AG04450 (cell line): ENCODE results near the gene FUZ. TPM values are rescaled to one million over a fixed set of nuclear protein-coding genes. Genes with fewer than 3 reads are reported as not detected.

Source experiments
- CTCF ChIA-PET: fragments of 300-600, 350-600 bp; formaldehyde crosslinking; extraction: SDS; loops from one replicate; lab custom pipeline; 2022; ENCODE audit warnings: antibody characterized with exemption, inconsistent platforms; lab: Charles Lee
- POLR2A ChIA-PET: fragments of 350-600 bp; formaldehyde crosslinking; extraction: SDS; loops from one replicate; lab custom pipeline; 2021; ENCODE audit warnings: antibody characterized with exemption, inconsistent platforms; lab: Yijun Ruan, JAX
- DNase-seq: peaks from one replicate; pipeline ENCODE4 v3.0.0-alpha.2; 2011; ENCODE audit warnings: low read depth, low spot score
- H3K27ac ChIP-seq: one replicate; pipeline ENCODE4 v1.5.1; 2012; ENCODE audit warnings: low read depth, low read length, control low read depth
- H3K27me3 ChIP-seq: one replicate; pipeline ENCODE4 v1.6.0; 2012; ENCODE audit warnings: low read length; ENCODE audit not compliant: control insufficient read depth, insufficient read depth
- H3K4me3 ChIP-seq: 2 replicates; pipeline ENCODE4 v1.5.1; 2011; ENCODE audit warnings: mild to moderate bottlenecking, low read depth, low read length, control low read depth
- H3K9me3 ChIP-seq: 2 replicates; pipeline ENCODE4 v1.5.1; 2012; ENCODE audit warnings: low read length; ENCODE audit not compliant: control insufficient read depth, insufficient read depth
- polyA plus RNA-seq: library from polyadenylated mRNA; depleted of rRNA; stranded (reverse); fragments of >200 nt; gene quantifications from 2 replicates; pipeline ENCODE4 v1.2.3, GENCODE V29; 2011
- TF ChIP-seq, protein P1 (sequence below): IDR thresholded peaks from 2 replicates; pipeline ENCODE4 v1.5.1; 2011; ENCODE audit warnings: low read depth, low read length, control low read depth, inconsistent platforms

Gene FUZ
- polyA plus RNA-seq, 1 experiment, result 9.0 TPM

DNA sequence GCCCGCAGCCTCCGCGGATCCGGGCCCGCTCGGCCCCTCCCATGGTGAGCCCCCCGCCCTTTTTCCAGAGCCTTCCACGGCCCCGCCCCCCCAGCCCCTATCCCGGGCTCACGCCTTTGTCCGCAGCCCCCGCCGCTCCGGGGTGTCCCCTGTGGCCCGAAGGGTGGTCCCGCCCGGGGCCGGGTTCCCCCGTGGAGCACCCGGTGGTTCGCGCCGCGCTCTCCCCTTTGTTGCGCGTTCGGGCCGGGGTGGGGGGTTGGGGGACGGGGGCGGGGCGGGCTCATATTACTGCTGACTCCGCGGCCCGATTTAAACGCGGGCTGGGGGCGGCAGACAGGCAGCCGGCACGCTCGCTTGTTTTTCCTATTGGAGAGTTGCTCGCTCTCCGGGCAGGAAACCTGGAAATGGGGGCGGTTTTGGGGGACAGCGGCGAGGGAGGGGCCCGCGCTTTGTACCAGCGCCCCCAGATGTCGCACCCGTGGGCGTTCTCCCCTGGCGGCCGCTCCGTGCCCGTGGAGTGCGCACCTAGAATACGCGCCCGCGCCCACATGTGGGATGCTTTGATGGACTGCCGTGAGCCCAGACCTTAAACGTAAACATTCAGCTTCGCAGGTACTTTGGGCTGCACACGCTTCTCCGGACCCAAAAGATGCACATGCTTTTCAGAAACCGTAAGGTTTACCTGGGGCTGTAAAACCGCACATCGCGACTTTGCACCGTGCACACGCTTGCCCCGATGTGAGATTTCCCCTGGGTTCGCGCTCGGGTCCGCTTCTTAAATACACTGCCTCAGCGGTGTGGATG, 38.6 kb upstream of the FUZ start:
- H3K27ac ChIP-seq, result peak overlapping the region; percentile 39
- DNase-seq, result no peak
- H3K9me3 ChIP-seq, result peaks cover 6% of the 10 kb centered on the region
- TF ChIP-seq, protein P1, sequence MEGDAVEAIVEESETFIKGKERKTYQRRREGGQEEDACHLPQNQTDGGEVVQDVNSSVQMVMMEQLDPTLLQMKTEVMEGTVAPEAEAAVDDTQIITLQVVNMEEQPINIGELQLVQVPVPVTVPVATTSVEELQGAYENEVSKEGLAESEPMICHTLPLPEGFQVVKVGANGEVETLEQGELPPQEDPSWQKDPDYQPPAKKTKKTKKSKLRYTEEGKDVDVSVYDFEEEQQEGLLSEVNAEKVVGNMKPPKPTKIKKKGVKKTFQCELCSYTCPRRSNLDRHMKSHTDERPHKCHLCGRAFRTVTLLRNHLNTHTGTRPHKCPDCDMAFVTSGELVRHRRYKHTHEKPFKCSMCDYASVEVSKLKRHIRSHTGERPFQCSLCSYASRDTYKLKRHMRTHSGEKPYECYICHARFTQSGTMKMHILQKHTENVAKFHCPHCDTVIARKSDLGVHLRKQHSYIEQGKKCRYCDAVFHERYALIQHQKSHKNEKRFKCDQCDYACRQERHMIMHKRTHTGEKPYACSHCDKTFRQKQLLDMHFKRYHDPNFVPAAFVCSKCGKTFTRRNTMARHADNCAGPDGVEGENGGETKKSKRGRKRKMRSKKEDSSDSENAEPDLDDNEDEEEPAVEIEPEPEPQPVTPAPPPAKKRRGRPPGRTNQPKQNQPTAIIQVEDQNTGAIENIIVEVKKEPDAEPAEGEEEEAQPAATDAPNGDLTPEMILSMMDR, result no peak
- H3K4me3 ChIP-seq, result peak overlapping the region; percentile 84
- CTCF ChIA-PET, result interaction anchor here (1.4 kb wide), 1 partner anchor 38 kb away, joined by 3 read pairs; the partner anchor contains the start of gene FUZ
- POLR2A ChIA-PET, result interaction anchor here (1.2 to 2.0 kb wide), 4 partner anchors 17 to 211 kb away, joined by 3 to 13 read pairs (median 10); partner anchors contain the start of genes AKT1S1 and TBC1D17
- no peaks in the 10 kb centered on the region for H3K27me3 ChIP-seq

- POLR2A ChIA-PET, result interaction anchor here (0.6 to 2.0 kb wide), 9 partner anchors 8 to 210 kb away, joined by 3 to 16 read pairs (median 6); partner anchors contain the start of genes AKT1S1, AP2A1, FUZ and TBC1D17
- DNase-seq, result peak; percentile 71
- H3K4me3 ChIP-seq, result peak within 1 kb of the TSS; percentile 84
- H3K27me3 ChIP-seq, result no peaks in the 10 kb centered on the region
- H3K9me3 ChIP-seq, result peaks cover 6% of the 10 kb centered on the region
- H3K27ac ChIP-seq, result peak within 1 kb of the TSS; percentile 100
- TF ChIP-seq, protein P1, result no peak
- CTCF ChIA-PET, result interaction anchor here (0.8 to 1.4 kb wide), 2 partner anchors 8 to 37 kb away, joined by 3 read pairs; partner anchors contain the start of gene FUZ
Observed at GRCh38 chr19:49850487-49851342, 37.6 kb upstream of the FUZ start, which contains the start of gene PTOV1. PTOV1 (plus strand) TSS chr19:49851159.

DNA sequence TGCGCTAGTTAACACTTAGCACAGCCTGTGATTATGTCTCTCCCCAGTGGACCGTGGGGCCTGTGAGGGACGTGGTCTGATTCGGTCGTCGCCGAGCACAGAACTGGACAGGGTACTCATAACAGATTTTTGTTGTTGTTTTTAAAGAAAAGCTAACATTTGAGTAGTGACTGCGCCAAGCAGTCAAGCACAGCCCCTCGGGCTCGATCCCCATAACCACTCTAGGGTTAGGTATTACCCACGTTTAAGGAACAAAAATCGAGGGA, 37.1 kb upstream of the FUZ start:
- ChIA-PET POLR2A (interaction anchor here (0.8 to 2.0 kb wide), 8 partner anchors 9 to 210 kb away, joined by 3 to 16 read pairs (median 6); partner anchors contain the start of genes AKT1S1, AP2A1, FUZ and TBC1D17), CTCF (interaction anchor here (0.8 to 1.4 kb wide), 2 partner anchors 9 to 37 kb away, joined by 3 read pairs; partner anchors contain the start of gene FUZ)
- no peak for DNase-seq
- peaks cover 6% of the 10 kb centered on the region for H3K9me3 ChIP-seq
- H3K27ac ChIP-seq, result no peak overlapping the region
- no peaks in the 10 kb centered on the region for H3K27me3 ChIP-seq
- H3K4me3 ChIP-seq, result peak overlapping the region; percentile 84
- TF ChIP-seq, protein P1, result no peak

GRCh38 chr19:49849433-49850220, 36.5 kb upstream of the FUZ start:
- no peak overlapping the region for H3K4me3 ChIP-seq
- ChIA-PET CTCF (no interaction called here), POLR2A (interaction anchor here (1.0 to 2.0 kb wide), 4 partner anchors 10 to 27 kb away, joined by 4 to 16 read pairs (median 13); partner anchors contain the start of genes AKT1S1 and TBC1D17)
- DNase-seq, result no peak
- H3K27ac ChIP-seq, result no peak overlapping the region
- H3K27me3 ChIP-seq, result no peaks in the 10 kb centered on the region
- H3K9me3 ChIP-seq, result peaks cover 6% of the 10 kb centered on the region
- TF ChIP-seq, protein P1, result no peak
